OCI-LY7 (cell line): ENCODE data around the gene ELF4. TPM values are rescaled to one million over a fixed set of nuclear protein-coding genes. Genes with fewer than 3 reads are reported as not detected.

Experiments used
- BruUV-seq: library from RNA; stranded (reverse); fragments of 400-500 nt; replicated peaks from 2 replicates; lab custom pipeline; 2021; lab: Mats Ljungman, UMichigan
- CTCF ChIA-PET: fragments of 300-600 bp; sonication (Branson Sonifier 250); formaldehyde crosslinking; loops from one replicate; lab custom pipeline; 2022; ENCODE audit warnings: antibody characterized with exemption; ENCODE audit not compliant: unreplicated experiment; lab: Charles Lee
- POLR2A ChIA-PET: fragments of 300-600 bp; sonication (Branson Sonifier 250); formaldehyde crosslinking; loops from one replicate; lab custom pipeline; 2022; ENCODE audit warnings: antibody characterized with exemption; lab: Charles Lee
- DNase-seq: peaks from one replicate; pipeline ENCODE4 v3.0.0-alpha.2; 2015; ENCODE audit warnings: low spot score
- H2AFZ ChIP-seq: fragments of 200-600 bp; sonication (generic), shearing (Covaris generic); 2 replicates; pipeline ENCODE4 v1.6.1; 2014; ENCODE audit warnings: mild to moderate bottlenecking, antibody characterized with exemption, low read length, moderate library complexity
- H3K27ac ChIP-seq: fragments of 200-600 bp; sonication (generic); 2 replicates; pipeline ENCODE4 v1.5.1; 2014; ENCODE audit warnings: mixed run types, low read depth, mild to moderate bottlenecking, moderate library complexity, low read length, inconsistent platforms; ENCODE audit not compliant: poor library complexity, severe bottlenecking
- H3K36me3 ChIP-seq: fragments of 200-600 bp; sonication (generic); 2 replicates; pipeline ENCODE4 v1.6.1; 2014; ENCODE audit warnings: mild to moderate bottlenecking, antibody characterized with exemption, low read length, moderate library complexity, mixed read lengths; ENCODE audit not compliant: insufficient read depth
- H3K4me1 ChIP-seq: fragments of 200-600 bp; sonication (generic); 2 replicates; pipeline ENCODE4 v1.5.1; 2014; ENCODE audit warnings: mild to moderate bottlenecking, low read length; ENCODE audit not compliant: insufficient read depth, poor library complexity, severe bottlenecking
- H3K4me2 ChIP-seq: fragments of 200-600 bp; sonication (generic); 2 replicates; pipeline ENCODE4 v1.6.1; 2014; ENCODE audit warnings: mild to moderate bottlenecking, low read length
- H3K4me3 ChIP-seq: fragments of 200-600 bp; sonication (generic); 2 replicates; pipeline ENCODE4 v1.5.1; 2014; ENCODE audit warnings: mild to moderate bottlenecking, low read depth, low read length; ENCODE audit not compliant: poor library complexity, severe bottlenecking
- H3K79me2 ChIP-seq: fragments of 200-600 bp; sonication (generic); 2 replicates; pipeline ENCODE4 v1.6.1; 2016; ENCODE audit warnings: low read depth, mild to moderate bottlenecking, low read length, moderate library complexity, mixed read lengths; ENCODE audit not compliant: insufficient read depth
- H3K9me2 ChIP-seq: fragments of 200-600 bp; sonication (generic); 2 replicates; pipeline ENCODE4 v1.6.1; 2016; ENCODE audit warnings: mild to moderate bottlenecking, low read length, mixed read lengths; ENCODE audit not compliant: insufficient read depth
- H3K9me3 ChIP-seq: fragments of 200-600 bp; sonication (generic); 2 replicates; pipeline ENCODE4 v1.6.1; 2014; ENCODE audit warnings: mild to moderate bottlenecking, mixed run types, low read length, mixed read lengths
- H4K20me1 ChIP-seq: fragments of 200-600 bp; sonication (generic); 2 replicates; pipeline ENCODE4 v1.6.1; 2014; ENCODE audit warnings: mild to moderate bottlenecking, antibody characterized with exemption, low read length, moderate library complexity, mixed read lengths; ENCODE audit not compliant: insufficient read depth
- CTCF ChIP-seq: fragments of 200-600 bp; sonication (generic); conservative IDR thresholded peaks from 2 replicates; pipeline ENCODE4 v1.5.1; 2014; ENCODE audit warnings: mild to moderate bottlenecking, antibody characterized with exemption, low read length, moderate library complexity, mixed read lengths
- EZH2phosphoT487 ChIP-seq: fragments of 200-600 bp; sonication (generic); IDR thresholded peaks from 2 replicates; pipeline ENCODE4 v1.6.1; 2018; ENCODE audit warnings: low read depth, borderline replicate concordance, mild to moderate bottlenecking, mixed run types, antibody characterized with exemption, low read length, moderate library complexity, mixed read lengths
- intact Hi-C: fragments of 100-400 bp; cut with micrococcal nuclease; formaldehyde crosslinking; loops from one replicate; pipeline ENCODE4 v1.10.0; 2022; ENCODE audit not compliant: unreplicated experiment
- total RNA-seq, 2 experiments: library from RNA; depleted of rRNA in 1 of 2; stranded (reverse); fragments of >200 nt in 1 of 2; shearing (Covaris generic) in 1 of 2; gene quantifications; 2 replicates each; pipeline ENCODE4 v1.2.3, GENCODE V29; 2014 to 2022

ELF4 gene
- total RNA-seq, 2 experiments from 2014 or later: 15.0 to 27.3 TPM

DNA sequence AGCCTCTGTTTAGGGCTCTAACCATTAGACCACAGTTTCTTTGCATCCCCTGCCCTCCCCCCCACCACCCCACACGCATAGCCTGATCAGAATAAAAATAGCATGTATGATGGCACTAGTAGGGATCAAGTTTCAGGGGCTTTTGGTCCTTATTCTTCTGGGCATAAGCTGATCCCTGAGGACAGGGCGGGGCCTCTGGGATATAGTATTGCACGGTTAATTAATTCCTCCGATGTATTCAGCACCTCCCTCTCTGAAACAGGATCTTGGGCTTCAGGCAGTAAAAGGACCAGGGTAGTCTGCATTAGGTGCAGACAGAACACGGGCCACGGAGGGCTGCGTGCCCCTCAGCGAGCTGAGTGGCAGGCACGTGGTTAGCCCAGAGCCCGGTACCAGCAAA is 57.1 kb downstream of the ELF4 start:
- no peaks in the 10 kb centered on the region for H3K9me3 ChIP-seq
- H3K9me2 ChIP-seq: no peaks in the 10 kb centered on the region
- no peak overlapping the region for H2AFZ ChIP-seq
- H3K4me3 ChIP-seq: no peak overlapping the region
- TF ChIP-seq EZH2phosphoT487: no peak
- ChIA-PET POLR2A (no interaction called here), CTCF (no interaction called here)
- H4K20me1 ChIP-seq: no peaks in the 10 kb centered on the region
- no TSS peak for BruUV-seq
- DNase-seq: no peak
- H3K4me2 ChIP-seq: no peak overlapping the region
- intact Hi-C loops: no loop called here
- peaks cover 5% of the 10 kb centered on the region; the same call in 1 of the 2 replicates for H3K36me3 ChIP-seq
- no peak overlapping the region for H3K27ac ChIP-seq
- H3K4me1 ChIP-seq: no peaks in the 10 kb centered on the region
- H3K79me2 ChIP-seq: no peaks in the 10 kb centered on the region

DNA sequence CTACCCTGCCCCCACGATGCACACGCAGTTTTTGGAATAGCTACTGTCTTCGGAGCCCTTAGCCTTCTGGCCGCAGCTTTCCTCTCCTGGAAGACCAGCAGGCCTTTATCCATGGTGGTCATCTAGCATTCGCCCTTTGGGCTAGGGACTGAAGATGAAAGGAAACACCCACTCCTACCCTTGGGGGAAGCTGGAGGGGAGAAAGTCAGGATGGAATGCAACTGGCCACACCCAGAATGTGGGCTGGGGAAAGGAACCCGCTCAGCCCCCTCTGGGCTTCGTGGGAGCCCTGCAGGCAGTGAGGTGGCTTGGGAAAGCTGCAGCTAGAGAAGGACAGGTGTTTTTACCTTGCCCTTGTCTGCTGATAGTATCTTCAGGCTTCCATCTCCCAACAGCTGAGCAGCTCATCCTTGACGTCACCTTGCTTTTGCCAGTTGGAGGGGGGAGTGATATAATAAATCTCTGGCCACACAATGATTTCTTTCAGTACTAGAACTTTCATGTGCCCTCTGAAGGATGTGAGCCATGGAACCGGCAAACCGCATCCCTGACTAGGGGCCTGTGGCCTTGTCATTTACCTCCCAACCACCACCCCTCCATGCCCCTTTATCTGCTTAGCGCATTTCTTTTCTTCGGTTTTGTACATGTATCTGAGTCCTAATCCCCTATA is 59.0 kb downstream of the ELF4 start:
- BruUV-seq: no TSS peak
- CTCF ChIA-PET: no interaction called here
- Histone ChIP-seq H3K79me2 (no peaks in the 10 kb centered on the region), H3K4me1 (no peaks in the 10 kb centered on the region), H3K9me3 (no peaks in the 10 kb centered on the region), H2AFZ (no peak overlapping the region), H3K9me2 (no peaks in the 10 kb centered on the region), H4K20me1 (no peaks in the 10 kb centered on the region), H3K27ac (no peak overlapping the region), H3K4me3 (no peak overlapping the region), H3K36me3 (peaks cover 5% of the 10 kb centered on the region; the same call in 1 of the 2 replicates), H3K4me2 (no peak overlapping the region)
- no peak for TF ChIP-seq EZH2phosphoT487
- no peak for TF ChIP-seq CTCF
- intact Hi-C loops: no loop called here
- no peak for DNase-seq
- POLR2A ChIA-PET: interaction anchor here (0.5 kb wide), 1 partner anchor 13 kb away, joined by 3 read pairs; no protein-coding TSS in a partner anchor

GRCh38 chrX:130049821-130050220 is 60.5 kb downstream of the ELF4 start:
- no TSS peak for BruUV-seq
- no peaks in the 10 kb centered on the region for H3K4me1 ChIP-seq
- DNase-seq: no peak
- TF ChIP-seq EZH2phosphoT487: no peak
- no peak for TF ChIP-seq CTCF
- H2AFZ ChIP-seq: no peak overlapping the region
- no peaks in the 10 kb centered on the region for H3K9me3 ChIP-seq
- H3K36me3 ChIP-seq: peaks cover 5% of the 10 kb centered on the region; the same call in 1 of the 2 replicates
- no peak overlapping the region for H3K27ac ChIP-seq
- no peaks in the 10 kb centered on the region for H3K79me2 ChIP-seq
- intact Hi-C loops: no loop called here
- no peak overlapping the region for H3K4me3 ChIP-seq
- ChIA-PET CTCF (no interaction called here), POLR2A (no interaction called here)
- no peak overlapping the region for H3K4me2 ChIP-seq
- no peaks in the 10 kb centered on the region for H4K20me1 ChIP-seq
- H3K9me2 ChIP-seq: no peaks in the 10 kb centered on the region
